ENCODE results near the gene KDM2A. TPM values are rescaled to one million over a fixed set of nuclear protein-coding genes. Genes with fewer than 3 reads are reported as not detected.

The KDM2A gene
- total RNA-seq, 2 donors from 2014 or later, result 40.1 to 130 TPM

- Histone ChIP-seq H3K4me1 (ENCODE audit: control insufficient read depth in 1 of 2, low read depth in 2 of 2) (peaks cover 11 to 22% of the 10 kb centered on the region in 2 donors), H3K36me3 (peaks cover 33% of the 10 kb centered on the region), H3K27ac (no peak overlapping the region), H3K9me3 (no peaks in the 10 kb centered on the region), H3K4me3 (no peak overlapping the region), H3K27me3 (replicated peaks; ENCODE audit: insufficient read depth) (no peaks in the 10 kb centered on the region)
- DNase-seq (ENCODE audit: low spot score) (no peak), ATAC-seq (ENCODE audit: insufficient number of reproducible peaks, low FRiP score, low read depth) (no peak)
- TF ChIP-seq, protein P1, sequence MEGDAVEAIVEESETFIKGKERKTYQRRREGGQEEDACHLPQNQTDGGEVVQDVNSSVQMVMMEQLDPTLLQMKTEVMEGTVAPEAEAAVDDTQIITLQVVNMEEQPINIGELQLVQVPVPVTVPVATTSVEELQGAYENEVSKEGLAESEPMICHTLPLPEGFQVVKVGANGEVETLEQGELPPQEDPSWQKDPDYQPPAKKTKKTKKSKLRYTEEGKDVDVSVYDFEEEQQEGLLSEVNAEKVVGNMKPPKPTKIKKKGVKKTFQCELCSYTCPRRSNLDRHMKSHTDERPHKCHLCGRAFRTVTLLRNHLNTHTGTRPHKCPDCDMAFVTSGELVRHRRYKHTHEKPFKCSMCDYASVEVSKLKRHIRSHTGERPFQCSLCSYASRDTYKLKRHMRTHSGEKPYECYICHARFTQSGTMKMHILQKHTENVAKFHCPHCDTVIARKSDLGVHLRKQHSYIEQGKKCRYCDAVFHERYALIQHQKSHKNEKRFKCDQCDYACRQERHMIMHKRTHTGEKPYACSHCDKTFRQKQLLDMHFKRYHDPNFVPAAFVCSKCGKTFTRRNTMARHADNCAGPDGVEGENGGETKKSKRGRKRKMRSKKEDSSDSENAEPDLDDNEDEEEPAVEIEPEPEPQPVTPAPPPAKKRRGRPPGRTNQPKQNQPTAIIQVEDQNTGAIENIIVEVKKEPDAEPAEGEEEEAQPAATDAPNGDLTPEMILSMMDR (IDR thresholded peaks at IDR 0.05), result no peak
Measured at GRCh38 chr11:67301313-67301921, 182.4 kb downstream of the KDM2A start.

- peaks cover 33% of the 10 kb centered on the region for H3K36me3 ChIP-seq
Measured at GRCh38 chr11:67301951-67302516, 183.0 kb downstream of the KDM2A start.

GRCh38 chr11:67302571-67303131 is 183.6 kb downstream of the KDM2A start:
- DNase-seq (ENCODE audit: low spot score), result no peak
- Histone ChIP-seq H3K36me3 (peaks cover 38% of the 10 kb centered on the region), H3K27ac (peak overlapping the region; percentile 58 to 76), H3K4me3 (peak overlapping the region; percentile 100), H3K27me3 (replicated peaks; ENCODE audit: insufficient read depth) (no peaks in the 10 kb centered on the region), H3K9me3 (no peaks in the 10 kb centered on the region), H3K4me1 (ENCODE audit: control insufficient read depth in 1 of 2, low read depth in 2 of 2) (peaks cover 11 to 22% of the 10 kb centered on the region in 2 donors)
- TF ChIP-seq, protein P1 (IDR thresholded peaks at IDR 0.05), result no peak
- no peak for ATAC-seq (ENCODE audit: insufficient number of reproducible peaks, low FRiP score, low read depth)

More at GRCh38 chr11:67301951-67302516, 183.0 kb downstream of the KDM2A start:
- H3K9me3 ChIP-seq, result no peaks in the 10 kb centered on the region
- ATAC-seq (ENCODE audit: insufficient number of reproducible peaks, low FRiP score, low read depth) (no peak), DNase-seq (ENCODE audit: low spot score) (no peak)
- H3K4me1 ChIP-seq (ENCODE audit: control insufficient read depth in 1 of 2, low read depth in 2 of 2), result peaks cover 11 to 22% of the 10 kb centered on the region in 2 donors
- peak overlapping the region; percentile 100 for H3K4me3 ChIP-seq
- H3K27me3 ChIP-seq (replicated peaks; ENCODE audit: insufficient read depth), result no peaks in the 10 kb centered on the region
- TF ChIP-seq, protein P1 (IDR thresholded peaks at IDR 0.05), result no peak
- no peak overlapping the region for H3K27ac ChIP-seq

GRCh38 chr11:67303132-67303834 is 184.2 kb downstream of the KDM2A start, which contains the start of gene SSH3:
Gene SSH3 (plus strand): TSS chr11:67303530. CDS start chr11:67303626, 96 bp downstream.
- Histone ChIP-seq H3K36me3 (peaks cover 39% of the 10 kb centered on the region), H3K4me3 (peak within 1 kb of the TSS; percentile 100), H3K27ac (peak within 1 kb of the TSS; percentile 58 to 76), H3K27me3 (replicated peaks; ENCODE audit: insufficient read depth) (no peaks in the 10 kb centered on the region), H3K4me1 (ENCODE audit: control insufficient read depth in 1 of 2, low read depth in 2 of 2) (peaks cover 11 to 22% of the 10 kb centered on the region in 2 donors), H3K9me3 (no peaks in the 10 kb centered on the region)
- ATAC-seq (ENCODE audit: insufficient number of reproducible peaks, low FRiP score, low read depth), result peak; percentile 79
- DNase-seq (ENCODE audit: low spot score), result no peak
- TF ChIP-seq, protein P1 (IDR thresholded peaks at IDR 0.05), result no peak
